ENCODE data around the gene CHCHD6.
A peak's percentile ranks its signal among the peaks of the same experiment; 100 is the strongest.

Gene CHCHD6

GRCh38 chr3:126947429-126947828, 243.4 kb downstream of the CHCHD6 start:
- no peak for ATAC-seq
- Mint-ChIP-seq H3K4me1 (peaks cover 22% of the 10 kb centered on the region), H3K27me3 (no peaks in the 10 kb centered on the region), H3K4me3 (no peak overlapping the region), H3K9me3 (no peaks in the 10 kb centered on the region), H3K27ac (no peak overlapping the region), H3K36me3 (peaks cover 29% of the 10 kb centered on the region)

- no peaks in the 10 kb centered on the region for H3K9me3 Mint-ChIP-seq
- H3K4me3 Mint-ChIP-seq: no peak overlapping the region
- peaks cover 16% of the 10 kb centered on the region for H3K4me1 Mint-ChIP-seq
- peaks cover 18% of the 10 kb centered on the region for H3K36me3 Mint-ChIP-seq
- ATAC-seq: no peak
- H3K27me3 Mint-ChIP-seq: no peaks in the 10 kb centered on the region
- no peak overlapping the region for H3K27ac Mint-ChIP-seq
Measured at GRCh38 chr3:126948980-126949535, 245.0 kb downstream of the CHCHD6 start.

- no peaks in the 10 kb centered on the region for H3K9me3 Mint-ChIP-seq
- no peaks in the 10 kb centered on the region for H3K27me3 Mint-ChIP-seq
- H3K4me1 Mint-ChIP-seq: peaks cover 21% of the 10 kb centered on the region
- H3K27ac Mint-ChIP-seq: no peak overlapping the region
- no peak for ATAC-seq
- no peak overlapping the region for H3K4me3 Mint-ChIP-seq
- peaks cover 6% of the 10 kb centered on the region for H3K36me3 Mint-ChIP-seq
Measured at GRCh38 chr3:126951561-126951960, 247.5 kb downstream of the CHCHD6 start.

- Mint-ChIP-seq H3K4me1 (peaks cover 21% of the 10 kb centered on the region), H3K9me3 (no peaks in the 10 kb centered on the region), H3K27me3 (no peaks in the 10 kb centered on the region), H3K27ac (no peak overlapping the region), H3K36me3 (peaks cover 6% of the 10 kb centered on the region), H3K4me3 (no peak overlapping the region)
- no peak for ATAC-seq
Measured at GRCh38 chr3:126952261-126952982, 248.4 kb downstream of the CHCHD6 start.

- no peak for ATAC-seq
- H3K36me3 Mint-ChIP-seq: peaks cover 5% of the 10 kb centered on the region
Measured at GRCh38 chr3:126952983-126953660, 249.1 kb downstream of the CHCHD6 start.

GRCh38 chr3:126954141-126954842, 250.3 kb downstream of the CHCHD6 start:
- Mint-ChIP-seq H3K4me3 (peak overlapping the region; percentile 55), H3K27me3 (no peaks in the 10 kb centered on the region), H3K9me3 (no peaks in the 10 kb centered on the region), H3K36me3 (no peaks in the 10 kb centered on the region), H3K27ac (peak overlapping the region; percentile 85), H3K4me1 (peaks cover 21% of the 10 kb centered on the region)
- peak; percentile 91 for ATAC-seq

More at GRCh38 chr3:126952983-126953660, 249.1 kb downstream of the CHCHD6 start:
- Mint-ChIP-seq H3K9me3 (no peaks in the 10 kb centered on the region), H3K4me1 (peaks cover 21% of the 10 kb centered on the region), H3K4me3 (no peak overlapping the region), H3K27me3 (no peaks in the 10 kb centered on the region), H3K27ac (no peak overlapping the region)

GRCh38 chr3:126955004-126955790, 251.2 kb downstream of the CHCHD6 start:
- Mint-ChIP-seq H3K27ac (peak overlapping the region; percentile 85), H3K36me3 (peaks cover 2% of the 10 kb centered on the region), H3K4me1 (peaks cover 22% of the 10 kb centered on the region), H3K27me3 (no peaks in the 10 kb centered on the region), H3K4me3 (no peak overlapping the region), H3K9me3 (no peaks in the 10 kb centered on the region)
- peak; percentile 85 for ATAC-seq

- Mint-ChIP-seq H3K27me3 (no peaks in the 10 kb centered on the region), H3K4me1 (peaks cover 33% of the 10 kb centered on the region), H3K36me3 (peaks cover 6% of the 10 kb centered on the region), H3K4me3 (no peak overlapping the region), H3K9me3 (no peaks in the 10 kb centered on the region), H3K27ac (no peak overlapping the region)
- no peak for ATAC-seq
Measured at GRCh38 chr3:126956361-126956760, 252.3 kb downstream of the CHCHD6 start.

- Mint-ChIP-seq H3K27ac (no peak overlapping the region), H3K4me3 (no peak overlapping the region), H3K27me3 (no peaks in the 10 kb centered on the region), H3K9me3 (no peaks in the 10 kb centered on the region), H3K36me3 (peaks cover 6% of the 10 kb centered on the region), H3K4me1 (peaks cover 36% of the 10 kb centered on the region)
- ATAC-seq: no peak
Measured at GRCh38 chr3:126956866-126957650, 253.0 kb downstream of the CHCHD6 start.

GRCh38 chr3:126957776-126958637, 254.0 kb downstream of the CHCHD6 start:
- Mint-ChIP-seq H3K9me3 (no peaks in the 10 kb centered on the region), H3K4me3 (no peak overlapping the region), H3K27ac (no peak overlapping the region), H3K4me1 (peaks cover 36% of the 10 kb centered on the region), H3K36me3 (peaks cover 6% of the 10 kb centered on the region), H3K27me3 (no peaks in the 10 kb centered on the region)
- ATAC-seq: no peak

GRCh38 chr3:126958638-126959085, 254.6 kb downstream of the CHCHD6 start:
- Mint-ChIP-seq H3K4me3 (no peak overlapping the region), H3K4me1 (peaks cover 36% of the 10 kb centered on the region), H3K27me3 (no peaks in the 10 kb centered on the region), H3K36me3 (peaks cover 6% of the 10 kb centered on the region), H3K9me3 (no peaks in the 10 kb centered on the region), H3K27ac (no peak overlapping the region)
- no peak for ATAC-seq

GRCh38 chr3:126959136-126959920, 255.3 kb downstream of the CHCHD6 start:
- H3K36me3 Mint-ChIP-seq: peaks cover 6% of the 10 kb centered on the region
- no peak overlapping the region for H3K27ac Mint-ChIP-seq
- no peak for ATAC-seq

More at GRCh38 chr3:126959136-126959920, 255.3 kb downstream of the CHCHD6 start:
- peaks cover under 1% of the 10 kb centered on the region for H3K27me3 Mint-ChIP-seq
- no peaks in the 10 kb centered on the region for H3K9me3 Mint-ChIP-seq
- peaks cover 30% of the 10 kb centered on the region for H3K4me1 Mint-ChIP-seq
- H3K4me3 Mint-ChIP-seq: no peak overlapping the region

Data from stimulated activated memory B cell treated with anti-CD40 and anti-IgM and Interleukin-4, amounts not matched to agents 10 μg/mL and 1 μg/mL and 100 μg/mL, for 72 hours (primary cell).